PC-3 (cell line): Measurements from ENCODE around the gene NPAT.

ENCODE experiments used
- EZH2 ChIP-seq: fragments of 300-600 bp; sonication (generic); IDR thresholded peaks from one replicate; pipeline ENCODE4 v1.6.1; 2017; ENCODE audit warnings: antibody characterized with exemption, mild to moderate bottlenecking, low read length; ENCODE audit not compliant: unreplicated experiment
- EZH2phosphoT487 ChIP-seq: fragments of 300-600 bp; sonication (generic); IDR thresholded peaks from 2 replicates; pipeline ENCODE4 v1.6.1; 2018; ENCODE audit warnings: mild to moderate bottlenecking, antibody characterized with exemption, low read length, borderline replicate concordance
- TF ChIP-seq, protein P1 (sequence below): fragments of 300-600 bp; sonication (generic); conservative IDR thresholded peaks from 2 replicates; pipeline ENCODE4 v1.5.1; 2017; ENCODE audit warnings: antibody characterized with exemption, low read depth, mild to moderate bottlenecking, low read length

DNA sequence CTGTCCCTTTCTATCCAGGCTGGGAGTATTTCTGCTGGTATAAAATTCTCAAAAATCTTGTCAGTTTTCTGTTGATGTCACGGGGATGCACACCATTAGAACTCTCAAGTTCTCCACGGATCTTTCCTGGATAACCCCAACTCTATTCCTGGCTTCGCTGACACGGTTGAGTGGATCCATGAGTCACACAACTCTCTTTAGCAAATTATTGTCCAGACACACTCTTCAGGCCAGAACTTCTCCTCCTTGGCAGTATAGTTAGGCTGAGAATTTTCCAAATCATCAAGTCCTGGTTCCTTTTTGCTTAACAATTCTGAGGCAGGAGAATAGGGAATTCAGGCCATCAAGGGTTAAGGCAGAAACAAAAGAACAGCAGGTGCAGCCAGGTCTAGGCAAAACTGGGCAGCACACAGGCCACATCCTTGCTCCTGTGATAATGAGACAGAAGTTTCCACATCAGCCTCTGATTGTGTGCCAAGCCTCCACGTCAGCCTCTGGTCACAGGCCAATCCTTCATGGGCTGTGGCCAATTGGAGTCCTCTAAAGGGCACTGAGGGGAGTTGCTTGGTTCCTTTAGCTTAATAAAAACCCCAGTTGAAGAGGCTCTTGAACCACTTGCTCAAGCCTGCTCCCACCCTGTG is 106.8 kb downstream of the NPAT start:
- TF ChIP-seq, protein P1, sequence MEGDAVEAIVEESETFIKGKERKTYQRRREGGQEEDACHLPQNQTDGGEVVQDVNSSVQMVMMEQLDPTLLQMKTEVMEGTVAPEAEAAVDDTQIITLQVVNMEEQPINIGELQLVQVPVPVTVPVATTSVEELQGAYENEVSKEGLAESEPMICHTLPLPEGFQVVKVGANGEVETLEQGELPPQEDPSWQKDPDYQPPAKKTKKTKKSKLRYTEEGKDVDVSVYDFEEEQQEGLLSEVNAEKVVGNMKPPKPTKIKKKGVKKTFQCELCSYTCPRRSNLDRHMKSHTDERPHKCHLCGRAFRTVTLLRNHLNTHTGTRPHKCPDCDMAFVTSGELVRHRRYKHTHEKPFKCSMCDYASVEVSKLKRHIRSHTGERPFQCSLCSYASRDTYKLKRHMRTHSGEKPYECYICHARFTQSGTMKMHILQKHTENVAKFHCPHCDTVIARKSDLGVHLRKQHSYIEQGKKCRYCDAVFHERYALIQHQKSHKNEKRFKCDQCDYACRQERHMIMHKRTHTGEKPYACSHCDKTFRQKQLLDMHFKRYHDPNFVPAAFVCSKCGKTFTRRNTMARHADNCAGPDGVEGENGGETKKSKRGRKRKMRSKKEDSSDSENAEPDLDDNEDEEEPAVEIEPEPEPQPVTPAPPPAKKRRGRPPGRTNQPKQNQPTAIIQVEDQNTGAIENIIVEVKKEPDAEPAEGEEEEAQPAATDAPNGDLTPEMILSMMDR: no peak
- TF ChIP-seq EZH2phosphoT487: no peak
- no peak for TF ChIP-seq EZH2
